ENCODE data around the gene EPB41. TPM values are rescaled to one million over a fixed set of nuclear protein-coding genes. Genes with fewer than 3 reads are reported as not detected.

EPB41 gene
- total RNA-seq, 2 experiments from 2014 or later = 138 to 145 TPM

DNA sequence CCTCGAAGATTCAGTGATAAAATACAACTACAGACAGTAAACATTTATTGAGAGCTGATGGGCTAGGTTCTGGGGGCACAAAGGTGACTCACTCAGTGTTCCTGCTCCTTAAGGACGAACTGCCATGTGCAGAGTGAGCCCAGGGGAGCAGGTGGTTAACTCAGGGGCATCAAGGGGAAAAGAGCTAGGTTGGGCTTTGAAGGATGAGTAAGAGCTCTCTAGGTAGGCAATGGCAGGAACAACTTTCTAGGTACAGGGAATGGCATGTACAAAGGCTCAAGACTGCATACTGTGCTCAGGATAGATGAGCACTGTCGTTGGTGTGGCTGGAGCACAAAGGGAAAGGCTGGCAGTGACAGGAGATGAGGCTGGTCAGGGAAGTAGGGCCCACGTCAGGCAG lies 16.6 kb upstream of the EPB41 start:
- H3K9me3 Mint-ChIP-seq = no peaks in the 10 kb centered on the region
- no peaks in the 10 kb centered on the region for H3K9me3 ChIP-seq (ENCODE audit: control insufficient read depth in 1 of 2, insufficient read depth in 1 of 2, low read length in 2 of 2)
- H3K36me3 ChIP-seq (ENCODE audit: insufficient read depth, low read length) = peaks cover 12% of the 10 kb centered on the region
- no peak overlapping the region for H3K4me3 ChIP-seq (ENCODE audit: low read length)
- TF ChIP-seq, protein P1, sequence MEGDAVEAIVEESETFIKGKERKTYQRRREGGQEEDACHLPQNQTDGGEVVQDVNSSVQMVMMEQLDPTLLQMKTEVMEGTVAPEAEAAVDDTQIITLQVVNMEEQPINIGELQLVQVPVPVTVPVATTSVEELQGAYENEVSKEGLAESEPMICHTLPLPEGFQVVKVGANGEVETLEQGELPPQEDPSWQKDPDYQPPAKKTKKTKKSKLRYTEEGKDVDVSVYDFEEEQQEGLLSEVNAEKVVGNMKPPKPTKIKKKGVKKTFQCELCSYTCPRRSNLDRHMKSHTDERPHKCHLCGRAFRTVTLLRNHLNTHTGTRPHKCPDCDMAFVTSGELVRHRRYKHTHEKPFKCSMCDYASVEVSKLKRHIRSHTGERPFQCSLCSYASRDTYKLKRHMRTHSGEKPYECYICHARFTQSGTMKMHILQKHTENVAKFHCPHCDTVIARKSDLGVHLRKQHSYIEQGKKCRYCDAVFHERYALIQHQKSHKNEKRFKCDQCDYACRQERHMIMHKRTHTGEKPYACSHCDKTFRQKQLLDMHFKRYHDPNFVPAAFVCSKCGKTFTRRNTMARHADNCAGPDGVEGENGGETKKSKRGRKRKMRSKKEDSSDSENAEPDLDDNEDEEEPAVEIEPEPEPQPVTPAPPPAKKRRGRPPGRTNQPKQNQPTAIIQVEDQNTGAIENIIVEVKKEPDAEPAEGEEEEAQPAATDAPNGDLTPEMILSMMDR (IDR thresholded peaks at IDR 0.05) = no peak
- ChIA-PET CTCF (no interaction called here), POLR2A (interaction anchor here (0.6 to 1.0 kb wide), 2 partner anchors 16 to 954 kb away, joined by 3 to 8 read pairs; partner anchors contain the start of gene EPB41)
- H3K27ac Mint-ChIP-seq = peak overlapping the region; percentile 2
- no peaks in the 10 kb centered on the region for H3K27me3 ChIP-seq (ENCODE audit: control insufficient read depth in 1 of 2, insufficient read depth in 2 of 2, low read length in 2 of 2)
- no peak overlapping the region for H3K4me3 Mint-ChIP-seq
- H3K4me1 Mint-ChIP-seq (ENCODE audit: low read depth) = peaks cover 49% of the 10 kb centered on the region
- ATAC-seq (ENCODE audit: poor library complexity) (no peak), DNase-seq (no peak)
- no peaks in the 10 kb centered on the region for H3K27me3 Mint-ChIP-seq
- peaks cover 36% of the 10 kb centered on the region for H3K4me1 ChIP-seq (ENCODE audit: insufficient read depth, low read length)
- H3K36me3 Mint-ChIP-seq (ENCODE audit: low read depth) = no peaks in the 10 kb centered on the region
- intact Hi-C loops (cut with DNase I, micrococcal nuclease) = no loop called here
- H3K27ac ChIP-seq (ENCODE audit: low read depth in 1 of 2, low read length in 2 of 2) = no peak overlapping the region

DNA sequence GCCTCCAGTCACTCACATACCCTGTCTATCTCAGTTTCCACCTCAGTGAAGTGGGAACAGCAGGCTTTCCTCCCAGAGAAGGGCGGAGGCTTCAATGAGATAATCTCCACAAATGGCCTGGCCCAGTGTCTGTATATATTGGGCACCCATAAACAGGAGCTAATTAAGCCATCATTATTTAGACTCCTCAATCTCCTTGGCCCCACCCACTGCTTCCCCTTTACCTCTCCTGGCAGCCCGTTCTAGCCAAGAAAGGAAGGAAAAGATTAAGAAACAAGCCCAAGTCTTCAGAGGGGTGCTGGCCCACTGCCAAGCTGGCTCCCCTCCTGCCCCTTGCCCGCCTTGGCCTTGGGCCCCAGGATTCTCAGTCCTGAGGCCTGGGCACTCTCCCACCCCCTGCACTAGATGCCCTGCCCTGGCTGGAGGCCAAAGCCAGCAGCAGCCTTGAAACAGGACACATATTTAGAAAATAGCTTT lies 15.9 kb upstream of the EPB41 start:
- ATAC-seq (ENCODE audit: poor library complexity) (no peak), DNase-seq (no peak)
- Histone ChIP-seq H3K4me1 (ENCODE audit: insufficient read depth, low read length) (peaks cover 36% of the 10 kb centered on the region), H3K36me3 (ENCODE audit: insufficient read depth, low read length) (peaks cover 12% of the 10 kb centered on the region), H3K9me3 (ENCODE audit: control insufficient read depth in 1 of 2, insufficient read depth in 1 of 2, low read length in 2 of 2) (no peaks in the 10 kb centered on the region), H3K27ac (ENCODE audit: low read depth in 1 of 2, low read length in 2 of 2) (no peak overlapping the region), H3K27me3 (ENCODE audit: control insufficient read depth in 1 of 2, insufficient read depth in 2 of 2, low read length in 2 of 2) (no peaks in the 10 kb centered on the region), H3K4me3 (ENCODE audit: low read length) (no peak overlapping the region)
- no peaks in the 10 kb centered on the region for H3K27me3 Mint-ChIP-seq
- intact Hi-C loops (cut with DNase I, micrococcal nuclease) = no loop called here
- no peak overlapping the region for H3K4me3 Mint-ChIP-seq
- ChIA-PET CTCF (interaction anchor here (1.4 kb wide), 1 partner anchor 16 kb away, joined by 4 read pairs; no protein-coding TSS in a partner anchor), POLR2A (interaction anchor here (0.9 to 2.9 kb wide), 2 partner anchors 14 to 16 kb away, joined by 3 to 10 read pairs; partner anchors contain the start of gene EPB41)
- peaks cover 47% of the 10 kb centered on the region for H3K4me1 Mint-ChIP-seq (ENCODE audit: low read depth)
- peak overlapping the region; percentile 2 for H3K27ac Mint-ChIP-seq
- no peaks in the 10 kb centered on the region for H3K9me3 Mint-ChIP-seq
- no peaks in the 10 kb centered on the region for H3K36me3 Mint-ChIP-seq (ENCODE audit: low read depth)
- TF ChIP-seq, protein P1 (IDR thresholded peaks at IDR 0.05) = no peak

DNA sequence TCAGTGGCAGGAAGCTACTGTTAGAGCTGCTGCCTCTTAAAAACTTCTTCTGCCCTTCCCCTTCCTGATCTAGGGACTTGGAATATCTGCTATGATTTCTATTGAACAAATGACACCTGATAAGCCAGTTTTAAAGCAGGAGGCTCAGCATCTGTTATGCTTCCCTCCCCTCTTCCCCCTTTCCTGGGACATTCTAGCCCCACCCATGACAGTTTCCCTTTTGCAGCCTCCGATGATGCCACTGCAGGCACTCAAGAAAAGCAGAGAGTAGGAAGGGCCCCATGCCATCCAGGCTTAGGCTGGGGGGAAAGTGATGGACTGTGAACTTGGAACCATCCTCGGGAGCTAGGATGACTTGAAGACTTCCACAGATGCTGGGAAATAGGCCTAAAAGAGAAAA lies 15.1 kb upstream of the EPB41 start:
- DNase-seq (no peak), ATAC-seq (ENCODE audit: poor library complexity) (no peak)
- peaks cover 42% of the 10 kb centered on the region for H3K4me1 Mint-ChIP-seq (ENCODE audit: low read depth)
- H3K27me3 Mint-ChIP-seq = no peaks in the 10 kb centered on the region
- H3K9me3 Mint-ChIP-seq = no peaks in the 10 kb centered on the region
- intact Hi-C loops (cut with DNase I, micrococcal nuclease) = no loop called here
- Histone ChIP-seq H3K9me3 (ENCODE audit: control insufficient read depth in 1 of 2, insufficient read depth in 1 of 2, low read length in 2 of 2) (peaks cover 0 to under 1% of the 10 kb centered on the region in 2 experiments), H3K27me3 (ENCODE audit: control insufficient read depth in 1 of 2, insufficient read depth in 2 of 2, low read length in 2 of 2) (no peaks in the 10 kb centered on the region), H3K27ac (ENCODE audit: low read depth in 1 of 2, low read length in 2 of 2) (no peak overlapping the region), H3K4me1 (ENCODE audit: insufficient read depth, low read length) (peaks cover 32% of the 10 kb centered on the region), H3K4me3 (ENCODE audit: low read length) (no peak overlapping the region), H3K36me3 (ENCODE audit: insufficient read depth, low read length) (peaks cover 5% of the 10 kb centered on the region)
- H3K27ac Mint-ChIP-seq = peak overlapping the region; percentile 2
- CTCF ChIA-PET = interaction anchor here (0.6 to 1.6 kb wide), 3 partner anchors 15 to 136 kb away, joined by 4 read pairs; partner anchors contain the start of gene EPB41
- H3K4me3 Mint-ChIP-seq = no peak overlapping the region
- H3K36me3 Mint-ChIP-seq (ENCODE audit: low read depth) = no peaks in the 10 kb centered on the region
- POLR2A ChIA-PET = interaction anchor here (0.9 to 2.9 kb wide), 2 partner anchors 13 to 15 kb away, joined by 3 to 10 read pairs; partner anchors contain the start of gene EPB41
- TF ChIP-seq, protein P1 (IDR thresholded peaks at IDR 0.05) = no peak

All from CD4-positive, alpha-beta T cell (primary cell).